Upper lobe of left lung (tissue), 4 donors: ENCODE measurements around the gene TMPRSS6.

ENCODE experiments used
- EP300 ChIP-seq, 4 donors: sonication (generic); formaldehyde crosslinking; IDR thresholded peaks; one replicate each; pipeline ENCODE4 v1.5.1; 2017; ENCODE audit warnings: antibody characterized with exemption in 4 of 4, control low read depth in 2 of 4
- TF ChIP-seq, protein P1 (sequence below), 6 experiments: fragments of 450-650 bp in 4 of 6; fragments of 200-600 bp in 2 of 6; sonication (generic) in 2 of 6; IDR thresholded peaks; one replicate each; pipeline ENCODE4 v1.5.1; 2016 to 2019; ENCODE audit warnings: antibody characterized with exemption in 6 of 6

DNA sequence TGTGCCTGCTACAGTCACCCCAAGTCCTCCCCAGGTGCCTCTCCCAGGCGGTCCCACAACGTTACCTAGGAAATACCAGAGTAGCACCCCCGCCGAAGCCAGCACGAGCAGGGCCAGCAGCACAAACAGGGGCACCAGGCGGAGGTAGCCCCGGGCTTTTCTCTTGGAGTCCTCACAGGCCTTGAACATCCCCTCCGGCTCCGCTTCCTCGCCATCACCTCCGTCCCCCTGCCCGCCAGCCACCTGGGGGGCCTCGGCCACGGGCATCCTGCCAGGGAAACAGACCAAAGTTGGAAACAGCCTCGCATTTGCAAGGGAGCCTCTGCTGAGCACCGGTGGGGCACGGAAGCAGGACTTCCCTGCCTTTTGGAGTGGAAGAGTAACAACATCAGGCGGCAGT lies 6.4 kb downstream of the TMPRSS6 start:
- no peak for TF ChIP-seq EP300 (IDR thresholded peaks at IDR 0.05)
- TF ChIP-seq, protein P1, sequence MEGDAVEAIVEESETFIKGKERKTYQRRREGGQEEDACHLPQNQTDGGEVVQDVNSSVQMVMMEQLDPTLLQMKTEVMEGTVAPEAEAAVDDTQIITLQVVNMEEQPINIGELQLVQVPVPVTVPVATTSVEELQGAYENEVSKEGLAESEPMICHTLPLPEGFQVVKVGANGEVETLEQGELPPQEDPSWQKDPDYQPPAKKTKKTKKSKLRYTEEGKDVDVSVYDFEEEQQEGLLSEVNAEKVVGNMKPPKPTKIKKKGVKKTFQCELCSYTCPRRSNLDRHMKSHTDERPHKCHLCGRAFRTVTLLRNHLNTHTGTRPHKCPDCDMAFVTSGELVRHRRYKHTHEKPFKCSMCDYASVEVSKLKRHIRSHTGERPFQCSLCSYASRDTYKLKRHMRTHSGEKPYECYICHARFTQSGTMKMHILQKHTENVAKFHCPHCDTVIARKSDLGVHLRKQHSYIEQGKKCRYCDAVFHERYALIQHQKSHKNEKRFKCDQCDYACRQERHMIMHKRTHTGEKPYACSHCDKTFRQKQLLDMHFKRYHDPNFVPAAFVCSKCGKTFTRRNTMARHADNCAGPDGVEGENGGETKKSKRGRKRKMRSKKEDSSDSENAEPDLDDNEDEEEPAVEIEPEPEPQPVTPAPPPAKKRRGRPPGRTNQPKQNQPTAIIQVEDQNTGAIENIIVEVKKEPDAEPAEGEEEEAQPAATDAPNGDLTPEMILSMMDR (IDR thresholded peaks at IDR 0.05) = no peak
